NCI-H1694 (cell line): ENCODE results near the gene PRCD.
"Not testable (repeated sequence)": the region's sequence is repeated elsewhere in the genome, so short reads cannot be mapped to it uniquely, and the experiment has no call there.

Experiments
- DNase-seq: peaks from one replicate; lab custom pipeline; 2025; lab: John Stamatoyannopoulos, UW

PRCD gene

GRCh38 chr17:76504117-76504516, 35.7 kb upstream of the PRCD start:
- no peak for DNase-seq

GRCh38 chr17:76506408-76507345, 33.2 kb upstream of the PRCD start:
- peak; percentile 69 for DNase-seq

GRCh38 chr17:76508472-76509063, 31.3 kb upstream of the PRCD start:
- not testable (repeated sequence) for DNase-seq

- DNase-seq = no peak
Observed at GRCh38 chr17:76510831-76511244, 29.0 kb upstream of the PRCD start.

GRCh38 chr17:76511668-76512365, 28.0 kb upstream of the PRCD start:
- DNase-seq = no peak

- DNase-seq = no peak
Observed at GRCh38 chr17:76512366-76513305, 27.2 kb upstream of the PRCD start.

GRCh38 chr17:76513306-76513692, 26.5 kb upstream of the PRCD start:
- no peak for DNase-seq

GRCh38 chr17:76514355-76514754, 25.5 kb upstream of the PRCD start:
- not testable (repeated sequence) for DNase-seq

GRCh38 chr17:76515274-76515949, 24.4 kb upstream of the PRCD start:
- DNase-seq = no peak

GRCh38 chr17:76517638-76518038, 22.2 kb upstream of the PRCD start:
- no peak for DNase-seq

GRCh38 chr17:76519048-76519966, 20.5 kb upstream of the PRCD start:
- DNase-seq = no peak

GRCh38 chr17:76521262-76521661, 18.6 kb upstream of the PRCD start:
- no peak for DNase-seq

- not testable (repeated sequence) for DNase-seq
Observed at GRCh38 chr17:76521683-76522082, 18.2 kb upstream of the PRCD start.

- peak; percentile 54 for DNase-seq
Observed at GRCh38 chr17:76523084-76524037, 16.5 kb upstream of the PRCD start.

GRCh38 chr17:76524598-76525512, 15.0 kb upstream of the PRCD start:
- no peak for DNase-seq

- not testable (repeated sequence) for DNase-seq
Observed at GRCh38 chr17:76525513-76525833, 14.4 kb upstream of the PRCD start.

GRCh38 chr17:76527016-76527415, 12.8 kb upstream of the PRCD start:
- DNase-seq = not testable (repeated sequence)
